NCI-H446 treated with DMSO at 0.1 percent for 48 hours (cell line): ENCODE measurements around the gene SLC9B2.
A peak's percentile ranks its signal among the peaks of the same experiment; 100 is the strongest.
"Not testable (repeated sequence)": the region's sequence is repeated elsewhere in the genome, so short reads cannot be mapped to it uniquely, and the experiment has no call there.

Experiments
- DNase-seq: peaks from one replicate; lab custom pipeline; 2025; lab: John Stamatoyannopoulos, UW

Gene SLC9B2

GRCh38 chr4:103019308-103020124 lies 57.0 kb downstream of the SLC9B2 start, which contains the start of gene SLC9B1:
Gene SLC9B1 (minus strand): TSS chr4:103019705. CDS start chr4:102991711, 27,994 bp downstream.
- peak; percentile 84 for DNase-seq

- DNase-seq, result no peak
These were observed 57.9 kb downstream of the SLC9B2 start for GRCh38 chr4:103018391-103019307.

GRCh38 chr4:103012551-103012950 lies 64.0 kb downstream of the SLC9B2 start:
- DNase-seq, result no peak

GRCh38 chr4:103012060-103012459 lies 64.5 kb downstream of the SLC9B2 start:
- no peak for DNase-seq

GRCh38 chr4:103011378-103012025 lies 65.1 kb downstream of the SLC9B2 start:
- DNase-seq, result no peak

DNA sequence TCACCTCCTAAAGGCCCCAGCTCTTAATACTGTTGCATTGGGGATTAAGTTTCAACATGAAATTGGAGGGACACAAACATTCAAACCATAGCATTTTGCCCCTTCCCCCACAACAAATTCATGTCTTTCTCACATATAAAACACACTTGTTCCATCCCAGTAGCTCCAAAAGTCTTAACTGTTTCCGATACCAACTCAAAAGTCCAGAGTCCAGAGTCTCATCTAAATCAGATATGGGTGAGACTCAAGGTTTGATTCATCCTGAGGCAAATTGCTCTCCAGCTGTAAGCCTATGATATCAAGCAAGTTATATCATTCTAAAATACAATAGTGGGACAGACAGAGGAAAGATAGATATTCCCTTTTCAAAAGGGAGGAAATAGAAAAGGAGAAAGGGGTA lies 65.8 kb downstream of the SLC9B2 start:
- no peak for DNase-seq

GRCh38 chr4:103008875-103009729 lies 67.5 kb downstream of the SLC9B2 start:
- DNase-seq, result peak; percentile 11

DNA sequence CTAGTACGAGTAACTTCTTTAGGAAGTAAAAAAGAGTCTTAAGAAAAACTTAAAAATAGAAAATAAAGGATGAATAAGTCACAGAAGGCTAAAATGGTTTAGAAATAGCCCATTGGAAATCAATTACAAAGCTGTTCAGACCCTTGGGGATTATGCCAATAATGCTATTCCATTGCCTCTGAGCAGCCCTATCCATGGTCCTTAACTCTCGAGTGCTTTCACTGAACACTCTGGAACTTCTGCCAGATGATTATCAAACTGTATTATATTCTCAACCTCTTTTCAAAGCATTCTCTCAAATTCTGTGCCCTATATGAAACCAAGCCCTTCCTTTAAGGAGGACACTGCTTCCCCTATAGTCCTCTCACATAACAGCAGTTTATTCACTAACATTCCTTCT lies 74.0 kb downstream of the SLC9B2 start:
- DNase-seq, result no peak

- no peak for DNase-seq
These were observed 81.8 kb downstream of the SLC9B2 start for GRCh38 chr4:102994803-102995202.

GRCh38 chr4:102993985-102994384 lies 82.6 kb downstream of the SLC9B2 start:
- not testable (repeated sequence) for DNase-seq

- no peak for DNase-seq
These were observed 88.0 kb downstream of the SLC9B2 start for GRCh38 chr4:102988429-102989020.

- DNase-seq, result no peak
These were observed 95.6 kb downstream of the SLC9B2 start for GRCh38 chr4:102981005-102981404.
